Left lung (tissue), 10 donors: ENCODE data around the gene C5orf24. TPM values are rescaled to one million over a fixed set of nuclear protein-coding genes. Genes with fewer than 3 reads are reported as not detected.

Experiments used
- ATAC-seq: fragments of 200-7000 bp; cut with Tn5 transposase; one replicate; pipeline ENCODE4 v1.9.1; 2020; ENCODE audit warnings: moderate library complexity
- DNase-seq, 4 donors: peaks; one replicate each; pipeline ENCODE4 v3.0.0-alpha.2; 2013 to 2020
- H3K27ac ChIP-seq, 2 donors: fragments of 200-600 bp; sonication (generic) in 1 of 2; one replicate each; pipeline versions ENCODE4 v1.5.0 to v1.8.0; 2020 to 2021
- H3K27me3 ChIP-seq, 2 donors: fragments of 200-600 bp; sonication (generic) in 1 of 2; one replicate each; pipeline versions ENCODE4 v1.5.0 to v1.8.0; 2020 to 2021
- H3K36me3 ChIP-seq, 2 donors: fragments of 200-600 bp; sonication (generic) in 1 of 2; one replicate each; pipeline versions ENCODE4 v1.5.0 to v1.8.0; 2020 to 2021
- H3K4me1 ChIP-seq, 2 donors: fragments of 200-600 bp; one replicate each; pipeline ENCODE4 v1.8.0; 2021
- H3K4me3 ChIP-seq, 2 donors: fragments of 200-600 bp; sonication (generic) in 1 of 2; one replicate each; pipeline versions ENCODE4 v1.5.0 to v1.8.0; 2020 to 2021; ENCODE audit warnings: mild to moderate bottlenecking in 1 of 2
- H3K9me3 ChIP-seq, 2 donors: fragments of 200-600 bp; sonication (generic) in 1 of 2; one replicate each; pipeline versions ENCODE4 v1.5.0 to v1.8.0; 2020 to 2021
- intact Hi-C, 2 donors: fragments of 100-400 bp; cut with DNase I; formaldehyde crosslinking; loops; one replicate each; pipeline versions ENCODE4 v1.11.2 to v1.14.2; 2022
- polyA plus RNA-seq, 6 donors: library from polyadenylated mRNA; unstranded; fragments of 120-200 nt; gene quantifications; one replicate each; pipeline ENCODE4 v1.2.1, GENCODE V29; 2013; ENCODE audit not compliant: insufficient read length in 6 of 6
- total RNA-seq, 2 donors: library from RNA; stranded (reverse); fragmentation: NEBNext Ultra II Directional; extraction: Animal tissue kit (Norgen Biotek cat#: 25700); gene quantifications; one replicate each; pipeline ENCODE4 v1.2.1, GENCODE V29; 2021
- TF ChIP-seq, protein P1 (sequence below), 2 donors: fragments of 200-600 bp; sonication (generic) in 1 of 2; IDR thresholded peaks; one replicate each; pipeline versions ENCODE4 v1.5.0 to v1.8.0; 2021; ENCODE audit warnings: antibody characterized with exemption in 2 of 2
- donor health status: DM: no; HTN: yes; CAD: no.
- donor health status: DM: no; HTN: no; CAD: no.

Gene C5orf24
- total and polyA plus RNA-seq, 8 donors, result 50.8 to 86.3 (median 77.0) TPM

DNA sequence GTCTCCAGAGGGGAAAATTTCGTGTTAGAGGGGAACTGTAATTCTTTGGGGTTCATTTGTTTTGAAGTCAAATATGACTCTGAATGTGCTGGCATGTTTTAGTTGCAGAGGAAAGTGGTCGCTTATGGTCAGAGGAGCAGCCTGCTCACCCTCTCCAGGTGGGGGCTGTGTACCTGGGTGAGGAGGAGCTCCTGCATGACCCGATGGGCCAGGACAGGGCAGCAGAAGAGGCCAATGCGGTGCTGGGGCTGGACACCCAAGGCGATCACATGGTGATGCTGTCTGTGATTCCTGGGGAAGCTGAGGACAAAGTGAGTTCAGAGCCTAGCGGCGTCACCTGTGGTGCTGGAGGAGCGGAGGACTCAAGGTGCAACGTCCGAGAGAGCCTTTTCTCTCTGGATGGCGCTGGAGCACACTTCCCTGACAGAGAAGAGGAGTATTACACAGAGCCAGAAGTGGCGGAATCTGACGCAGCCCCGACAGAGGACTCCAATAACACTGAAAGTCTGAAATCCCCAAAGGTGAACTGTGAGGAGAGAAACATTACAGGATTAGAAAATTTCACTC lies 41.9 kb downstream of the C5orf24 start:
- TF ChIP-seq, protein P1, sequence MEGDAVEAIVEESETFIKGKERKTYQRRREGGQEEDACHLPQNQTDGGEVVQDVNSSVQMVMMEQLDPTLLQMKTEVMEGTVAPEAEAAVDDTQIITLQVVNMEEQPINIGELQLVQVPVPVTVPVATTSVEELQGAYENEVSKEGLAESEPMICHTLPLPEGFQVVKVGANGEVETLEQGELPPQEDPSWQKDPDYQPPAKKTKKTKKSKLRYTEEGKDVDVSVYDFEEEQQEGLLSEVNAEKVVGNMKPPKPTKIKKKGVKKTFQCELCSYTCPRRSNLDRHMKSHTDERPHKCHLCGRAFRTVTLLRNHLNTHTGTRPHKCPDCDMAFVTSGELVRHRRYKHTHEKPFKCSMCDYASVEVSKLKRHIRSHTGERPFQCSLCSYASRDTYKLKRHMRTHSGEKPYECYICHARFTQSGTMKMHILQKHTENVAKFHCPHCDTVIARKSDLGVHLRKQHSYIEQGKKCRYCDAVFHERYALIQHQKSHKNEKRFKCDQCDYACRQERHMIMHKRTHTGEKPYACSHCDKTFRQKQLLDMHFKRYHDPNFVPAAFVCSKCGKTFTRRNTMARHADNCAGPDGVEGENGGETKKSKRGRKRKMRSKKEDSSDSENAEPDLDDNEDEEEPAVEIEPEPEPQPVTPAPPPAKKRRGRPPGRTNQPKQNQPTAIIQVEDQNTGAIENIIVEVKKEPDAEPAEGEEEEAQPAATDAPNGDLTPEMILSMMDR (IDR thresholded peaks at IDR 0.05), result no peak
- Histone ChIP-seq H3K4me3 (no peak overlapping the region), H3K9me3 (no peaks in the 10 kb centered on the region), H3K27ac (no peak overlapping the region), H3K36me3 (peaks cover 0 to 38% of the 10 kb centered on the region in 2 donors), H3K27me3 (no peaks in the 10 kb centered on the region), H3K4me1 (no peaks in the 10 kb centered on the region)
- DNase-seq (no peak), ATAC-seq (no peak)
- intact Hi-C loops, result no loop called here

DNA sequence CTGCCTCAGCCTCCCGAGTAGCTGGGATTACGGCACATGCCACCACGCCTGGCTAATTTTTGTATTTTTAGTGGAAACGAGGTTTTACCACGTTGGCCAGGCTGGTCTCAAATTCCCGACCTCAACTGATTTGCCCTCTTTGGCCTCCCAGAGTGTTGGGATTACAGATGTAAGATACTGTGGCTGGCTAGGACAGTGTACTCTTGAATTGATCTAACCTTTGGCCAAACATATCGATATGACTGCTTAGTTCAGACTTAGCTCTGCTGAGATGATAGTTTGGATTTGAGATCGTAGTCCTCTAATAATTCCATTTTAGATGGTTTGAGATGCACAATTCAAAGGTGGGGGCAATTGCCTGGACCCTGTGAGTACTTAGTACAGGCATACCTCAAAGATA lies 43.6 kb downstream of the C5orf24 start:
- Histone ChIP-seq H3K27me3 (no peaks in the 10 kb centered on the region), H3K4me1 (no peaks in the 10 kb centered on the region), H3K9me3 (no peaks in the 10 kb centered on the region), H3K4me3 (no peak overlapping the region), H3K27ac (no peak overlapping the region), H3K36me3 (peaks cover 0 to 51% of the 10 kb centered on the region in 2 donors)
- intact Hi-C loops, result no loop called here
- DNase-seq (no peak), ATAC-seq (no peak)
- TF ChIP-seq, protein P1 (IDR thresholded peaks at IDR 0.05), result no peak

DNA sequence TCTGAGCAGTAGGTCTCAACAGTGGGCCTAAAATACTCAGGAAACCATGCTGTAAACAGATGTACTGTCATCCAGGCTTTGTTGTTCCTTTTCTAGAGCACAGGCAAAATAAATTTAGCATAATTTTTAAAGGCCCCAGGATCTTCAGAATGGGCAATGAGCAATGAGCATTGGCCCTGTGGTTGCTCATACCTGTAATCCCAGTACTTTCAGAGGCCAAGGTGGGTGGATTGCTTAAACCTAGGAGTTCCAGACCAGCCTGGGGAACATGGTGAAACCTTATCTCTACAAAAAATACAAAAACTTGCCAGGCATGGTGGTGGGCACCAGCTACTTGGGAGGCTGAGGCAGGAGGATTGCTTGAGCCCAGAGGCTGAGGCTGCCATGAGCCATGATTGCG lies 45.7 kb downstream of the C5orf24 start:
- intact Hi-C loops, result no loop called here

DNA sequence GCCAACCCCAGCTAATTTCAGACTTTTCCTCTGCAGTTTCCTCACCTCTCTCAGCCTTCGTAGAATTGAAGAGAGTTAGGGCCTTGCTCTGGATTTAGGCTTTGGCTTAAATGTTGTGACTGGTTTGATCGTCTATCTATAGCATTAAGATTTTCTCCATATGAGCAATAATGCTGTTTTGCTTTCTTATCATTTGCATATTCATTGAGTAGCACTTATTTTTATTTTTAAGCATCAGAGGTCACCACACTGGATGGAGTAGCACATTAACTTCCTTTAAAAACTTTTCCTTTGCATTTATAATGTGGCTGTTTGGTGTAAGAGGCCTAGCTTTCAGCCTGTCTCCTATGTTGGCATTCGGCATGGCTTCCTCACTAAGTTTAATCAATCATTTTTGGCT lies 46.5 kb downstream of the C5orf24 start:
- no peak for ATAC-seq
- Histone ChIP-seq H3K27ac (no peak overlapping the region), H3K4me3 (no peak overlapping the region), H3K9me3 (no peaks in the 10 kb centered on the region), H3K4me1 (no peaks in the 10 kb centered on the region), H3K27me3 (no peaks in the 10 kb centered on the region), H3K36me3 (peaks cover 0 to 77% of the 10 kb centered on the region in 2 donors)
- TF ChIP-seq, protein P1 (IDR thresholded peaks at IDR 0.05), result no peak
- no peak for DNase-seq
- intact Hi-C loops, result no loop called here

More for the DNA sequence above, 45.7 kb downstream of the C5orf24 start:
- H3K4me1 ChIP-seq, result no peaks in the 10 kb centered on the region
- H3K27me3 ChIP-seq, result no peaks in the 10 kb centered on the region
- no peak overlapping the region for H3K27ac ChIP-seq
- peaks cover 0 to 69% of the 10 kb centered on the region in 2 donors for H3K36me3 ChIP-seq
- H3K4me3 ChIP-seq, result no peak overlapping the region
- ATAC-seq (no peak), DNase-seq (no peak)
- TF ChIP-seq, protein P1 (IDR thresholded peaks at IDR 0.05), result no peak
- H3K9me3 ChIP-seq, result no peaks in the 10 kb centered on the region

GRCh38 chr5:134892926-134893325 lies 47.2 kb downstream of the C5orf24 start:
- no peaks in the 10 kb centered on the region for H3K27me3 ChIP-seq
- peaks cover 0 to 79% of the 10 kb centered on the region in 2 donors for H3K36me3 ChIP-seq
- TF ChIP-seq, protein P1 (IDR thresholded peaks at IDR 0.05), result no peak
- no peak overlapping the region for H3K4me3 ChIP-seq
- ATAC-seq (no peak), DNase-seq (no peak)
- H3K27ac ChIP-seq, result no peak overlapping the region
- H3K4me1 ChIP-seq, result no peaks in the 10 kb centered on the region
- intact Hi-C loops, result no loop called here
- H3K9me3 ChIP-seq, result no peaks in the 10 kb centered on the region
